ENCODE measurements around the gene KLHL3.

KLHL3 gene

DNA sequence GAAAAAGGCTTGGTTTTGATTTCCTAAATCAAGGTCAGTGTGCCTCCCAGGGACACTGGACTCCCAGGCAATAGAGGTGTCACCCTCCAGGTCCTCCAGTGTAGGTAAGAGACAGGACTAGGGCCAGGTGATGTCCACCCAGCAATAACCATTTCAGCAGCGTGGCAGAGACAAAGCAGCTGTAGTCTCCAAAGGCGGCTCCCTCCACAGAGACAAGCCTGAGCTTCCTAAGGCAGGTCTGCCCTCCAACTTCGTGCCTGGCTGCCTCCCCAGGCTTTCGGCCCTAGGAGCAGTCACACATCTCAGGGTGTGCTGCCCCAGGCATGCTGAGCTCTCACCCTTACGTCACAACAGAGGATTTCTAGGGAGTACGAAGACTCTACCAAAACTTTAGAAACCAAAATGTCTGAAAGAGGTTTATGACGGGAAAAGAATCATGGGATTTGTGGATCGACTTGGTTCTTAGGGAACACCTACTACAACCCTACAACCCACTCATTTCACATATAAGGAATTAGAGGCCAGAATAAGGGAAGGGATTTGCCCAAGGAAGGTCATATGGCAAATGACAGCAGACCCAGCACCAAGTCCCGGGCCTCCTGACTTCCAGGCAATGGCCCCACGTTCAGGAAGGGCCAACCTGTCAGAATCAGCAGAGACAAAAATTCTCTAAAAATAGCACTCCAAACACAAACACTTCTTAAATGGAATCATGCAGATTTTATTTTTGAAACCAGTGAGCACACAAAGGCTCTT lies 105.5 kb downstream of the KLHL3 start:
- DNase-seq: no peak

DNA sequence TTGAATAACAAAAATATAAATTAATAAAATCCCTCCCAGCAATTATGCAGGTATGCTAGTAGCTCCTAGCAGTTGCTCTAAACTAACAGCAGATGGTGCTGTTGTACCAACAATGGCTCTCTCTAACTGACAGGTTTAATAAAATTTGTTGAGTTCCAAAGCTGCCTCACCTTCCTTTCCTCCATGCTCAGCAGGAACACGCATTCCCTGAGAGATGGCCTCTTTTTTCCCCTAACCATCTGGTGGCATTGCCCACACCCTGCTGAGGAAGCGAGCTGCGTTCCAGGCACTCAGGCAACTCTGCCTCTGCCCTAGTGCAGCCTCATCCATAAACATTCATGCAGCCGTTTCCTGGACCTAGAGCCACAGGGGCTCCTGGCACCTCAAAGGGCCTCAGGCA lies 106.2 kb downstream of the KLHL3 start:
- peak; percentile 80 for DNase-seq

DNA sequence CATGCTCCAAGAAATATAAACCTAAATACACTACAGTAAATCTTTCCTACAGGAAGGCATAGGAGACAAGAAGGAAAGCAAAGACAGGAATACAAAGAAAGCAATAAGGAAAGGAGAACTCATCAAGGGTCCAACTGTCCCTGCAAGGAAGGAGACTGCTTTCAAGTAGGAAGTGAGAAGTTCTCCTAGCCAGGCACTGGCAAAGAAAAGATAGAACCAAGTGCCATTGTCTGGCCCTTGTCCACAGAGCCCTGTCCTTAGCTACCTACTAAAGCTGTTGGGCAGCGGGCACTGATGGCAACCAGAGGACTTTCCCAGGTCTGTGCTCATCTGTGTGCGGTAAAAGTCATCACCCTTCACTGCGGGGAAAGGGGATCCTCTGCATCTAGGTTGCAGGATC lies 108.2 kb downstream of the KLHL3 start:
- no peak for DNase-seq

- no peak for DNase-seq
Observed at GRCh38 chr5:137627293-137627692, 108.6 kb downstream of the KLHL3 start.

- no peak for DNase-seq
Observed at GRCh38 chr5:137624786-137625349, 111.0 kb downstream of the KLHL3 start.

DNA sequence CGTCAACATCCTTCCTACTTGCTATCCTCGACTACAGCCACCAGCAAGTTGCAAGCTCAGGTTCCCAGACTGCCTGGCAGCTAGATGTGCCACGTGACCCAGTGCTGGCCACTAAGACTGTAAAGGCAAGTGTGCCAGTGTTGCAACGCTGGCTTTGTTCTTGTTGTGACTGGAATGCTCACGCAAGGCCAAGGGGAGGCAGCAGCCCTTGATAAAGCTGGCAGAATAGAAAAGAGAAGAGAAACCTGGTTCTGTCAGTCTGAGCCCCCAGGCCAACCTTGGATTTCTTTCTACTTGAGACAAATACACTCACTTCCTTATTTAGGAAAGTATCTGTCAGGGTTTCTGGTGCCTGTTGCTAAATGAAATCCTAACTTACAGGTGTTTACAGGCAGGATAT lies 113.0 kb downstream of the KLHL3 start:
- DNase-seq: no peak

DNA sequence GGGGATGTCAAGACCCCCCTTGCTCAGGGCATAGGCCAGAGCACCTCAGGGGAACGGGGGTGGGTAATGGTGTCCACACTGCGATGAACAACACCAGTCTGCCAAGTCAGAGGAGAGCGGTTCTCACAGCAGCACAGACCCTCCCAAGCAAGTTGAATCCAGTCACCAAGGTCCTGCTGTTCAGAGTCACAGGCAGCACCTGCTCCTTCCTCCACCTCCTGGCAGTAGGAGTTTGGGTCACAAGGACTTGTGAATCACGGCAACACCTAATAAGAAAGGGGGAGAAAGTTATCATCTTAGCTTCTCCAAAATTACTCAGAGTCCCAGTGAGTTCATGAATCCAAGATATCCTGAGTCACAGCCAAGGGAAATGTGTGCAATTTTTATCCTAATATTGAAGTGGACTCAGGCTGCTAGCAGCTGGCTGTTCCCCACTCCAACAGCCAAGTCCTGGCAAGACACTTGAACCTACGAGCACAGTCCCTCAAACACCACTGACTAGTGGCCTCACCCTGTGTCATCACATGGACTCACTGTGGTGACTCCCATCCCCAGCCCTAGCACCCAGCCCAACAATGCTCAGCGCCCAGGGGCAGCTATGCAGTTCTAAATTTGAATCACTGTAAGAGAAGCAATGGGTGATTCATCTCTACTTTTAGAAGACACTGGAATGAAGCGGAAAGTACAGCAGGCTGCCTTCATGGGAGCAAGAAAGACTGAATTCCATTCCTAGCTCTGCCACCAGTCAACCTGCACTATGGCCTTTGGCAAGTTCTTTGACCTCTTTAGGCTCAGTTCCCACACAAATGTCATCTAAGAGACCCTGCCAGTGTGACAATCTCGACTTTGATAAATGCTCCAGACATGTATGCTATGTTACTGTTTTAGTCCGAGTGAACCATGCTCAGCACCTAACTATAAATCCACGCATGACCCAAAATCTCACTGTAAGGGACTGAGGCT lies 113.7 kb downstream of the KLHL3 start:
- no peak for DNase-seq

DNA sequence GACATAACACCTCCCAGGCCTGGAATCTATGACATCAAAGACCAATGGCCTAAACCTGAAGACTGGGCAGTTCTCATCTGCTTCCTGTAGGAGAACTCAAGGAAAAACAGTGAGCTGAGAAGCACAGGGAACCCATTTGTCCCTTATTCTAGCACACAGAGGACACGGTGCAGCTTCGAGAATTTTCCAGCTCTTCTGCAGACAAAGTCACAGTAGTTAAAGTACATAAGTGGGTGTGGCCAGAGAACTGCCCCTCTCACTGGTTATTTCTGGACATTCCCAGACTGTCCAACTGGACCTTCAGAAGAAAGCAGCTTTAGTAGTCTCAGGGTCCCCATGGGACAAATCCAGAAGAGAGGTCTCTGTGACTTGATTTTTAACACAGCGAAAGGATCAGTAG lies 114.6 kb downstream of the KLHL3 start:
- DNase-seq: no peak

- no peak for DNase-seq
Observed at GRCh38 chr5:137619191-137619870, 116.6 kb downstream of the KLHL3 start.

GRCh38 chr5:137618476-137618875 lies 117.4 kb downstream of the KLHL3 start:
- no peak for DNase-seq

DNA sequence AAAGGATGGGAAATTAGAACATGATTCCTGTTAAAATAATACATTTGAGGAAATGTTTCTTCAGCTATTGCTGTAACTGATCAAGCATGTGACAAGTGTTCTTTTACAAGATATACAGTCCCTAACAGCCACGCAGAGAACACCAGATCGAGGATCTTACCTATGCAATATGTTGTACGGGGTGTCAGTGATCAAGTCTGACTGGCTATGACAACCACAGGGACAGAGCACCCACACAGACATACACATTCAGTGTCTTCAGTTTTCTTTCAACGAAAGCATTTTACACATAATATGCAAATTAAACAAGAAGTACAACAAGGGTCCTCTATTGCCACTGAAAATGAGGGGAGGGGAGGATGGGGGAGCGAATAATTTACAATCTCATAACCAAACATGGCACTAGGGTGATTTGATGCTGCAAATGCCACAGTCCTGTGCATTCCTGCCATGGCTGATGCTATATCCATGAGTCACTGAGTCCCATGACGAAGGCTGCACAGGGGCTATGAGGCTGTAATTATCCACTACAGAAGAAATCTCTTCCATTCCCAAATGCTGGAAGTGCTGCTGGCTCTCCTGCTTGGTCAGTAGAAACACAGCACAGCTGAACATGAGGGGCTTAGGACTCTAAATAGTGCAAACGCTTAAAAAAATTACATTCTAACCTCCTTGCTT lies 118.2 kb downstream of the KLHL3 start:
- DNase-seq: no peak

DNA sequence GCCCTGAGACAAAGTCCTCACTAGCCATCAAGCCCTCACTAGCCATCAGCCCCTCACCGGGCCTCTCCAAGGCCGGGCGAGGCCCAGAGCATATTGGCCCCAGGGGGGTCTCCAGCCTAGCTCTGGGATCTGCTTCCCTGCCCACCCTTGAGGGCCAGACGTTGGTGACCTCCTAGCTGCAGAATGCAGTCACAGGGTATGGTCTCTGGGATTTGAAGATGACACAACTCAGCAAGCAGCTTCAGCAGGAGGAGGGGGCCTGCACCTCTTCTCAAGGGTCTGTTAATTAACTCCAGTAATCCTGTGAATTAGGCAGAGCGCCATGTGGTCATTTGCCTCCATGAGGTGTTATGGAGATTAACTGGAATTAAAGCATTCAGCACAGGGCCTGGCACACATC lies 119.8 kb downstream of the KLHL3 start:
- DNase-seq: peak; percentile 31

DNA sequence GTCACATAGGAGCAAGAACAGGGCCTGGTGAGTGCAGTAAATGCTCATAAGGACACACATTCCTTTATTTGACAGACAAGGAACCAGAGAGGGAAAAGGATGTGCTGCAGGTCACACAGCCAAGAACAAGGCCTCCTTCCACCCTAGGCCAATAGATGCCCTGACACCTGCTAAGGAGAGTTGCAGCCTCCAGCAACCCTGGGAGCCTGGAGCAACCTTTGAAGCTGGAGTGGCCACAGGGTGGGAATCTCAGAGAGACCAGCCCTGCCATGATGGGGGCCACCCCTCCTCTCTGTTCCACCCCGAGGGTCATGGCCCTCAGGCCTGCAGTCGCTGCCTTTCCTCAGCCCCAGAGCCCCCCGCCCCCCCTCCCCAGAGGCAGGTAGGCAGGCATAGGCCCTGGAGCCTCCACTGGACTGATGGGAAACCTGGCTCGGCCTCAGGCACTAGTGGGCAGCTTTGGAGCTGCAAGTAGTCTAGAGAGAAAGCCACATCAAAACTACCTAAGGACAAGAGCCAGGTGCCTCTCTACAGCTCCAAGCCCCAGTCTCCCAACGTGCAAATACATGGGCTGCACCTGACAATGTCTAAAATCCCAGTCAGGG lies 120.6 kb downstream of the KLHL3 start:
- no peak for DNase-seq

DNA sequence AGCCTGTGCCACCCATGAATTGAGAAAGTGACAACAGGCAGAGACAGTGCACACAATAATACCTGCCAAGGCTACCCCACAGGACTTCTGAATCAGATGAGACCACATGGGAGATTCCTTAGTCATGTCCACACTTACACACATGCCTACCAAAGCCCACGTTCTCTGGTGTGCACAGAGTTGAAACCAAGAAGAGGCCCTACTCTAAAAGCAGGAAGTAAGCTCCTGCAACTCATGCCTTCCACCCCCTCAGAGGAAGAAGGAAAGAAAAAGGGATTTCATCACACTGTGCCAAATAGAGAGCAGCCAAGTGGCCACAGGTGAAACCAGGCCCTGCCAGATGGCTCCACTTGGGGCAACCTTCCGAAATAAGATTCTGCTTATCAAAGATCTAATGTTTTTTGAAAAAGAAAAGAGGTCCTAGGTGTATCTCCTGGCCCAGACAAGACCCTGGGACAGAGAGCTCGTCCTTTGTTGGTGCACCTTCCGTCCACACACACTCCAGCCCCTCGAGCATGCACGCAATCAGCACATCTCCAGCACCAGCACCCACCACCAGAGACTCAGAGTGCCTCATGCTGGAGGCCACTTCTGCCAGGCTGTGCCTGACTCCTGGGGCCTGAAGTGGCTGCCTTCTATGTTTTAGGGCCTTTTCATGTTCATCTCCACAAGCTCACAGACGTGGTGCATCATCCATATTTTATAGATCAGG lies 122.2 kb downstream of the KLHL3 start:
- no peak for DNase-seq

GRCh38 chr5:137612576-137612975 lies 123.3 kb downstream of the KLHL3 start:
- DNase-seq: no peak

DNA sequence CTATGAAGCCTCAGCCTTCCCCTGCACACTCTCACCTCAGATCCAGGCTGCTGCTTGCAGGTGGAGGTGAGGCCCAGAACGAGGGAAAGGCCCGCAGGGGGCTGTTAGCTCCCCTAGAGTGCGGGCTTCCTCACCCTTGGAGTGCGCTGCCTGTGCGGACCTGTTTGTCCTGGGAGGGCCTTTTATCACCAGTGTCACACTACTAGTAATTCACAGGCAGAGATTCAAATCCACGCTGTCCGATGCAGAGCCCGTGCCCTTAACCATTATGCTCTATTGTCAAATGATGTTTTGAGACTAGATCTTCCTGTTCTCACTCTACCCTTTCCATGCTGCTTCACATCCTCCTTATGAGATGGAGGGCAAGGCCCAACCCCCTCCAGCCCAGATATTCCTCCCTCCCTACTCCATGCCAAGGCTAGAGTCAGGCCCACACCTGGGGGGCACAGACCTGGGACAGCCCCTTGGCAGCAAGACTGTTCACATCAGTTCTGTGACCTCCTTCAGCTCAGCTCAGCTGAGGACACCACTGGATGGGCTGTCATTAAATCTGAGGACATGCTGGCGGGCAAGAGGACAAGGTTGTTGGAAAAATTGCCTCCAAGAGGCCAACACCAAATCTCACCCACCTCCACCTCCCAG lies 124.0 kb downstream of the KLHL3 start:
- DNase-seq: no peak

DNA sequence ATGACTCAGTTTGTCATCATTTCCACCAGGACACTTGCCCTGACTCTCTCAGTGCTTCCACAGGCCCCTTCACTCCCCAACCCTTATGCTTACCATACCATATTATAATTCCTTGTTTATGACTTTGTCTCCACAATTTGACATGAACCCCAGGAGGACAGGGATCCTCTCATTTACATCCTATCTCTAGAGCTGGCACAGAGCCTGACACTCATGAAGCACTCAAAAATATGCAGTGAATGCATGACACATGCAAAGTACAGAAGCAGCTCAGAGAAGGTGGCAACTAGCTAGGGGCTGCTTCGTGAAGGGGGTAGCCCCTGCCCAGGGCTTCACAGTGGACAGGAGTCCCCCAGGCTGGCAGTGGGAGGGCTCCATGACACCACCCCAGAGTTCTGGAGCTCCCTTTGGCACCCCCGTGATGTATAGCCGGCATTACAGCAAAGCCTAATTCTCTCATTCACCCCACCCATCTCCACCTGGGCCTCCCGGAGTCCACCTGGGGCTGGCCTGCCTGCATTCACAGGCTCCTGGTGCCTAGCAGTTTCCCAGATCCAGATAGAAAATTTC lies 124.8 kb downstream of the KLHL3 start:
- no peak for DNase-seq

GRCh38 chr5:137610598-137610997 lies 125.3 kb downstream of the KLHL3 start:
- DNase-seq: no peak

GRCh38 chr5:137609127-137609526 lies 126.8 kb downstream of the KLHL3 start:
- DNase-seq: no peak

- DNase-seq: no peak
Observed at GRCh38 chr5:137607771-137608170, 128.1 kb downstream of the KLHL3 start.

DNA sequence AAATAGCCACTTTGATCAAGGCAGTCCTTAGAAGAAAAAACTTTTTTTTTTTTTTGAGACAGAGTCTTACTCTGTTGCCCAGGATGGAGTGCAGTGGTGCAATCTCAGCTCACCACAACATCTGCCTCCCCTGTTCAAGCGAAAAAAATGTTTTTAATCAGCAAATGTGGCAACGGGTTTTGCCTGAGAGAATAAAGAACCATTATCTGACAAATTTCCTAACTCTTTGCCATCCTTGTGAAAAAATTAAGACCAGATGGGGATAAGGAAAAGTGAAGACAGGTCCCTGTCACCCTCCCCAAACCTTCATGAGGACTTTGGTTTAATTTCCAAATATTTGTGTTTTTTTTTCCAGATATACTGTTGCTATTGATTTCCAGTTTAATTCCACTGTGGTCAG lies 129.5 kb downstream of the KLHL3 start:
- no peak for DNase-seq
